Kidney (tissue), 14 donors: ENCODE results near the gene CDK14. TPM values are rescaled to one million over a fixed set of nuclear protein-coding genes. Genes with fewer than 3 reads are reported as not detected.
"Not testable (repeated sequence)": the region's sequence is repeated elsewhere in the genome, so short reads cannot be mapped to it uniquely, and the experiment has no call there.

Source experiments
- DNase-seq, 5 donors: peaks; one replicate each; pipeline ENCODE4 v3.0.0-alpha.2; 2013 to 2020
- FAIRE-seq: peaks from 2 replicates; lab custom pipeline; 2012; peaks lifted over from hg19 to GRCh38; lab: Jason Lieb, UNC
- H3K27ac ChIP-seq, 2 donors: one replicate each; pipeline ENCODE4 v1.7.0; 2013; ENCODE audit warnings: low read depth in 2 of 2, low read length in 2 of 2, inconsistent platforms in 1 of 2
- H3K27me3 ChIP-seq: one replicate; pipeline ENCODE4 v1.7.1; 2013; ENCODE audit warnings: low read length, inconsistent platforms; ENCODE audit not compliant: control insufficient read depth, insufficient read depth
- H3K36me3 ChIP-seq, 3 donors: one replicate each; pipeline versions ENCODE4 v1.7.0 to v1.7.1; 2013; ENCODE audit warnings: low read length in 3 of 3, control low read depth in 1 of 3, inconsistent platforms in 1 of 3; ENCODE audit not compliant: insufficient read depth in 3 of 3, control insufficient read depth in 2 of 3
- H3K4me1 ChIP-seq, 3 donors: one replicate each; pipeline versions ENCODE4 v1.7.0 to v1.7.1; 2013; ENCODE audit warnings: low read length in 3 of 3, inconsistent platforms in 1 of 3, low read depth in 1 of 3; ENCODE audit not compliant: control insufficient read depth in 2 of 3, insufficient read depth in 2 of 3
- H3K4me3 ChIP-seq, 3 donors: one replicate each; pipeline versions ENCODE4 v1.7.0 to v1.8.1; 2013; ENCODE audit warnings: low read length in 3 of 3, control low read depth in 1 of 3, inconsistent platforms in 1 of 3
- H3K9ac ChIP-seq, 3 donors: one replicate each; pipeline versions ENCODE4 v1.7.0 to v1.7.1; 2013; ENCODE audit warnings: low read length in 3 of 3, control low read depth in 1 of 3, inconsistent platforms in 1 of 3
- H3K9me3 ChIP-seq, 3 donors: one replicate each; pipeline versions ENCODE4 v1.7.0 to v1.7.1; 2013; ENCODE audit warnings: low read length in 3 of 3, control low read depth in 1 of 3, inconsistent platforms in 1 of 3; ENCODE audit not compliant: control insufficient read depth in 2 of 3, insufficient read depth in 1 of 3
- CTCF ChIP-seq: IDR thresholded peaks from 3 replicates; pipeline ENCODE4 v1.5.1; 2012; ENCODE audit warnings: mild to moderate bottlenecking, moderate library complexity, borderline replicate concordance; ENCODE audit not compliant: insufficient read depth; ENCODE audit errors: extremely low read depth
- intact Hi-C: fragments of 100-400 bp; cut with DNase I; formaldehyde crosslinking; loops from one replicate; pipeline ENCODE4 v1.11.1; 2022
- polyA plus RNA-seq: library from polyadenylated mRNA; stranded (reverse); fragments of 350-450 nt; fragmentation: Illumina TruSeq; extraction: RNeasy Lipid Tissue Mini Kit (QIAGEN cat#74804); gene quantifications from one replicate; pipeline ENCODE4 v1.2.3, GENCODE V29; 2014; ENCODE audit warnings: low read depth, low replicate concordance; ENCODE audit not compliant: insufficient read depth
- total RNA-seq: library from RNA; stranded (reverse); fragmentation: NEBNext Ultra II Directional; extraction: Animal tissue kit (Norgen Biotek cat#: 25700); gene quantifications from one replicate; pipeline ENCODE4 v1.2.1, GENCODE V29; 2021
- donor health status: control.
- donor health status: control.
- donor health status: control.
- donor health status: control.
- donor health status: control.
- donor health status: DM: yes; HTN: yes; CAD: no.
- donor health status: Normal renal cell carcinoma (clear cell type).

The CDK14 gene
- total and polyA plus RNA-seq, 2 donors from 2014 or later = 11.9 to 33.9 TPM

- no peak overlapping the region for H3K27ac ChIP-seq
- no peak for DNase-seq
- no peaks in the 10 kb centered on the region for H3K27me3 ChIP-seq
- H3K4me1 ChIP-seq = peaks cover 0 to 31% (median 9%) of the 10 kb centered on the region in 3 donors
- intact Hi-C loops = no loop called here
- no peak for FAIRE-seq
- TF ChIP-seq CTCF = no peak
- H3K9ac ChIP-seq = no peak overlapping the region
- no peaks in the 10 kb centered on the region for H3K36me3 ChIP-seq
- no peak overlapping the region for H3K4me3 ChIP-seq
- no peaks in the 10 kb centered on the region for H3K9me3 ChIP-seq
Measured at GRCh38 chr7:90769036-90769435, 172.9 kb downstream of the CDK14 start.

- H3K27ac ChIP-seq, H3K9me3 ChIP-seq, H3K9ac ChIP-seq, H3K36me3 ChIP-seq, intact Hi-C loops, FAIRE-seq, H3K4me3 ChIP-seq, DNase-seq, H3K27me3 ChIP-seq: not testable (repeated sequence)
- H3K4me1 ChIP-seq = peaks cover 0 to 26% (median 7%) of the 10 kb centered on the region in 3 donors
Measured at GRCh38 chr7:90769566-90769965, 173.4 kb downstream of the CDK14 start.

- no peak overlapping the region for H3K4me3 ChIP-seq
- no peak overlapping the region for H3K9ac ChIP-seq
- H3K27me3 ChIP-seq = no peaks in the 10 kb centered on the region
- TF ChIP-seq CTCF = no peak
- H3K9me3 ChIP-seq = no peaks in the 10 kb centered on the region
- FAIRE-seq = no peak
- no peaks in the 10 kb centered on the region for H3K36me3 ChIP-seq
- DNase-seq = no peak
- no peak overlapping the region for H3K27ac ChIP-seq
- intact Hi-C loops = no loop called here
- peaks cover 0 to 17% (median 7%) of the 10 kb centered on the region in 3 donors for H3K4me1 ChIP-seq
Measured at GRCh38 chr7:90771281-90771680, 175.2 kb downstream of the CDK14 start.

- no peak overlapping the region for H3K27ac ChIP-seq
- H3K9me3 ChIP-seq = no peaks in the 10 kb centered on the region
- H3K4me3 ChIP-seq = no peak overlapping the region
- peaks cover 0 to 5% (median 0%) of the 10 kb centered on the region in 3 donors for H3K4me1 ChIP-seq
- intact Hi-C loops = no loop called here
- DNase-seq (no peak), FAIRE-seq (no peak)
- H3K27me3 ChIP-seq = no peaks in the 10 kb centered on the region
- H3K36me3 ChIP-seq = no peaks in the 10 kb centered on the region
- H3K9ac ChIP-seq = no peak overlapping the region
- TF ChIP-seq CTCF = no peak
Measured at GRCh38 chr7:90772410-90772809, 176.3 kb downstream of the CDK14 start.
